RWPE1 (cell line): ENCODE measurements around the gene RBBP5.

ENCODE experiments used
- CTCF ChIA-PET: fragments of 350-600 bp; sonication (Branson Sonifier 250); formaldehyde crosslinking; extraction: SDS; loops from one replicate; lab custom pipeline; 2021; lab: Yijun Ruan, JAX
- POLR2A ChIA-PET: fragments of 400-600 bp; formaldehyde crosslinking; extraction: SDS; loops from one replicate; lab custom pipeline; 2020; ENCODE audit warnings: antibody characterized with exemption; ENCODE audit not compliant: low non-redundant PET; lab: Yijun Ruan, JAX
- DNase-seq: peaks from one replicate; pipeline ENCODE4 v3.0.0; 2012; ENCODE audit warnings: low spot score
- H3K27ac ChIP-seq: fragments of 450-650 bp; 2 replicates; pipeline ENCODE4 v1.5.1; 2017
- TF ChIP-seq, protein P1 (sequence below): fragments of 450-650 bp; conservative IDR thresholded peaks from 2 replicates; pipeline ENCODE4 v1.5.1; 2017; ENCODE audit warnings: low read depth, mild to moderate bottlenecking

Gene RBBP5

GRCh38 chr1:205121660-205122488 is at the start of gene RBBP5:
TSS of gene RBBP5 (minus strand) at chr1:205121978. CDS start at chr1:205121873, 105 bp downstream.
- H3K27ac ChIP-seq, result peak within 1 kb of the TSS; percentile 83
- DNase-seq, result peak; percentile 98
- CTCF ChIA-PET, result interaction anchor here (0.5 to 2.0 kb wide), 9 partner anchors 10 to 137 kb away, joined by 3 to 9 read pairs (median 5); no protein-coding TSS in a partner anchor
- TF ChIP-seq, protein P1, sequence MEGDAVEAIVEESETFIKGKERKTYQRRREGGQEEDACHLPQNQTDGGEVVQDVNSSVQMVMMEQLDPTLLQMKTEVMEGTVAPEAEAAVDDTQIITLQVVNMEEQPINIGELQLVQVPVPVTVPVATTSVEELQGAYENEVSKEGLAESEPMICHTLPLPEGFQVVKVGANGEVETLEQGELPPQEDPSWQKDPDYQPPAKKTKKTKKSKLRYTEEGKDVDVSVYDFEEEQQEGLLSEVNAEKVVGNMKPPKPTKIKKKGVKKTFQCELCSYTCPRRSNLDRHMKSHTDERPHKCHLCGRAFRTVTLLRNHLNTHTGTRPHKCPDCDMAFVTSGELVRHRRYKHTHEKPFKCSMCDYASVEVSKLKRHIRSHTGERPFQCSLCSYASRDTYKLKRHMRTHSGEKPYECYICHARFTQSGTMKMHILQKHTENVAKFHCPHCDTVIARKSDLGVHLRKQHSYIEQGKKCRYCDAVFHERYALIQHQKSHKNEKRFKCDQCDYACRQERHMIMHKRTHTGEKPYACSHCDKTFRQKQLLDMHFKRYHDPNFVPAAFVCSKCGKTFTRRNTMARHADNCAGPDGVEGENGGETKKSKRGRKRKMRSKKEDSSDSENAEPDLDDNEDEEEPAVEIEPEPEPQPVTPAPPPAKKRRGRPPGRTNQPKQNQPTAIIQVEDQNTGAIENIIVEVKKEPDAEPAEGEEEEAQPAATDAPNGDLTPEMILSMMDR, result peak; percentile 92
- POLR2A ChIA-PET, result interaction anchor here (0.6 to 1.9 kb wide), 7 partner anchors 12 to 132 kb away, joined by 3 to 8 read pairs (median 5); partner anchors contain the start of gene DSTYK

DNA sequence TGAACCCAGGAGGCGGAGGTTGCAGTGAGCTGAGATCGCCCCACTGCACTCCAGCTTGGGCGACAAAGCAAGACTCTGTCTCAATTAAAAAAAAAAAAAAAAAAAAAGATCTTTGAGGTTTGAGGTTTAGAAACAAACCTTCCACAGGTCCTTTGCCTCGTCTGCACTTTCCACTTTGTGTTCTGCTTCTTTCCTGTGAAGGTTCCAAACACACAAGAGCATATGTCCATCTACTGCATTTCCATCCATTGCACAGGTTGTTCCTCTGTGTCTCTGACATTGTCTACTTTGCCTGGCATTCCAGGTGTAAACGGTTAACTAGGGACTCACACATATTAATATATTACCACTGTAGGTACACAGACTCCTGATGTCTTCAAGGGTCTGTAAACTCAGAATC is 49.6 kb upstream of the RBBP5 start:
- TF ChIP-seq, protein P1, result no peak

DNA sequence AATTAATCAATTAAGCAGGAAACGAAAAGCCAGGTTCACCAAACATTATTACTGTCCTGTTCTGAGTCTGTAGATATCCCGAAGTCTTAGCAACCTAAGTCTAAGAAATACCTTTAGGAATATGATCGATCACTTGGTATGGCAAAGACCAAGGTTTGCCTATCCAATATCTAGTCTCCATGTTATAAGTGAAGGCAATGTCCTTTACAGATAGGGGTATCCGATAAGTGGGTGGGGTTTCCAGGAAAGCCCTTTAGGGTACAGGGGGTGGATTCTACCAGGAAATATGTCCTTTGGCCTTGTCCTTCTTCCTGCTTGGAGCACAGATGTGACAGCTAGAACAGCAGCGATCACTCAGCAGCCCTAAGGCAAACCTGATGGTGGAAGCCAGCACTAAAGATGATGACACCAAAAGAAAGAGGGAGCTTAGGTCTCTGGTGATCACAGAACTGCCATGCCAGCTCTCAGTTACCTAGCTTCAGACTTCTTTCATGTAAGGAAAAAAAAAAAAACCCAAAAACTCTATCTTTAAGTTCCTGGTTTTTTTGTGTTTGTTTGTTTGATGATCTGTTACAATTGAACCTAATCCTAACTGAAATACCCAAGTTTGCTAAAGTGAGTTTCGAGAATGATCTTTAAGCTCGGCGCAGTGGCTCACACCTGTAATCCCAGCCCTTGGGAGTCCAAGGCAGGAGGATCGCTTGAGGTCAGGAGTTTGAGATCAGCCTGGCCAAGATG is 48.9 kb upstream of the RBBP5 start:
- DNase-seq, result no peak
- CTCF ChIA-PET, result interaction anchor here (0.9 kb wide), 1 partner anchor 29 kb away, joined by 9 read pairs; no protein-coding TSS in a partner anchor
- POLR2A ChIA-PET, result no interaction called here
- H3K27ac ChIP-seq, result no peak overlapping the region
- TF ChIP-seq, protein P1, result no peak

More for the DNA sequence above, 49.6 kb upstream of the RBBP5 start:
- DNase-seq, result no peak
- CTCF ChIA-PET, result interaction anchor here (0.9 kb wide), 1 partner anchor 30 kb away, joined by 9 read pairs; no protein-coding TSS in a partner anchor
- no peak overlapping the region for H3K27ac ChIP-seq
- POLR2A ChIA-PET, result no interaction called here

- TF ChIP-seq, protein P1, result no peak
- H3K27ac ChIP-seq, result no peak overlapping the region
- CTCF ChIA-PET, result no interaction called here
- POLR2A ChIA-PET, result no interaction called here
- DNase-seq, result no peak
These were observed 47.5 kb upstream of the RBBP5 start for GRCh38 chr1:205169248-205169647.

- H3K27ac ChIP-seq, result no peak overlapping the region
- ChIA-PET POLR2A (no interaction called here), CTCF (no interaction called here)
- TF ChIP-seq, protein P1, result no peak
- DNase-seq, result no peak
These were observed 46.5 kb upstream of the RBBP5 start for GRCh38 chr1:205168291-205168690.

- CTCF ChIA-PET, result no interaction called here
- no peak overlapping the region for H3K27ac ChIP-seq
- POLR2A ChIA-PET, result no interaction called here
- DNase-seq, result no peak
- TF ChIP-seq, protein P1, result no peak
These were observed 40.5 kb upstream of the RBBP5 start for GRCh38 chr1:205162301-205162700.
